ENCODE data around the gene PLA1A. TPM values are rescaled to one million over a fixed set of nuclear protein-coding genes. Genes with fewer than 3 reads are reported as not detected.
"Not testable (repeated sequence)": the region's sequence is repeated elsewhere in the genome, so short reads cannot be mapped to it uniquely, and the experiment has no call there.

Gene PLA1A
- total RNA-seq, 2 donors from 2014 or later, result 2.8 to 9.1 TPM

DNA sequence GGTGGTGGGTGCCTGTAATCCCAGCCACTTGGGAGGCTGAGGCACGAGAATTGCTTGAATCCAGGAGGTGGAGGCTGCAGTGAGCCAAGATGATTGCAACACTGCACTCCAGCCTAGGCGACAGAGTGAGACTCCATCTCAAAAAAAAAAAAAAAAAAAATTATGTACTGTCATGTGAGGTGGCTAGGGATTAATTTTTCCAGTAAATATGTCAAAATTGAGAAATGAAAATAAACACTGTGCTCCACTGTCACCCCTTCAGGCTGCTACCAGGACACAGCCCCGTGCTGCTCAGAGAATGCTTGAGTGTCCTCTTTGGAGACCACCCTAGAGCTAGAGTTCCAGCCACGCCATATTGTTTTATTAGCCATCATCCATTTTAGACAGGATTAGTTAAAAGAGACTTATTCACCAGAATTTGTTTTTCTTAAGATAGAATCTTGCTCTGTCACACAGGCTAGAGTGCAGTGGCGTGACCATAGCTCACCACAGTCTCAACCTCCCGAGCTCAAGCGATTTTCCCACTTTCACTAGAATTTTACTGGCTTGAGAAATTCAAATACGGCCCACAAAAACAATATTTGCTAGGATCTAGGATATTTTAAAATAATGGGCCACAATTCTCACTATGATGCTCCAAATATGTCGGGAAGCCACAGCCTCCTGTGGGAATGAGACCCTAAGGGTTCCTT is 38.9 kb upstream of the PLA1A start:
- DNase-seq (ENCODE audit: low spot score), result no peak
- intact Hi-C loops (cut with DNase I), result no loop called here
- Histone ChIP-seq H3K4me3 (no peak overlapping the region), H3K4me1 (replicated peaks) (no peaks in the 10 kb centered on the region), H3K27me3 (replicated peaks; ENCODE audit: insufficient read depth) (no peaks in the 10 kb centered on the region), H3K9me3 (no peaks in the 10 kb centered on the region), H3K27ac (no peak overlapping the region), H3K36me3 (no peaks in the 10 kb centered on the region)
- 95% methylated on average over 9 of the region's 9 CpGs for WGBS
- no peak for TF ChIP-seq POLR2A (IDR thresholded peaks at IDR 0.05)
- no peak for TF ChIP-seq POLR2AphosphoS5 (IDR thresholded peaks at IDR 0.05)
- TF ChIP-seq, protein P1, sequence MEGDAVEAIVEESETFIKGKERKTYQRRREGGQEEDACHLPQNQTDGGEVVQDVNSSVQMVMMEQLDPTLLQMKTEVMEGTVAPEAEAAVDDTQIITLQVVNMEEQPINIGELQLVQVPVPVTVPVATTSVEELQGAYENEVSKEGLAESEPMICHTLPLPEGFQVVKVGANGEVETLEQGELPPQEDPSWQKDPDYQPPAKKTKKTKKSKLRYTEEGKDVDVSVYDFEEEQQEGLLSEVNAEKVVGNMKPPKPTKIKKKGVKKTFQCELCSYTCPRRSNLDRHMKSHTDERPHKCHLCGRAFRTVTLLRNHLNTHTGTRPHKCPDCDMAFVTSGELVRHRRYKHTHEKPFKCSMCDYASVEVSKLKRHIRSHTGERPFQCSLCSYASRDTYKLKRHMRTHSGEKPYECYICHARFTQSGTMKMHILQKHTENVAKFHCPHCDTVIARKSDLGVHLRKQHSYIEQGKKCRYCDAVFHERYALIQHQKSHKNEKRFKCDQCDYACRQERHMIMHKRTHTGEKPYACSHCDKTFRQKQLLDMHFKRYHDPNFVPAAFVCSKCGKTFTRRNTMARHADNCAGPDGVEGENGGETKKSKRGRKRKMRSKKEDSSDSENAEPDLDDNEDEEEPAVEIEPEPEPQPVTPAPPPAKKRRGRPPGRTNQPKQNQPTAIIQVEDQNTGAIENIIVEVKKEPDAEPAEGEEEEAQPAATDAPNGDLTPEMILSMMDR (IDR thresholded peaks at IDR 0.05), result no peak

DNA sequence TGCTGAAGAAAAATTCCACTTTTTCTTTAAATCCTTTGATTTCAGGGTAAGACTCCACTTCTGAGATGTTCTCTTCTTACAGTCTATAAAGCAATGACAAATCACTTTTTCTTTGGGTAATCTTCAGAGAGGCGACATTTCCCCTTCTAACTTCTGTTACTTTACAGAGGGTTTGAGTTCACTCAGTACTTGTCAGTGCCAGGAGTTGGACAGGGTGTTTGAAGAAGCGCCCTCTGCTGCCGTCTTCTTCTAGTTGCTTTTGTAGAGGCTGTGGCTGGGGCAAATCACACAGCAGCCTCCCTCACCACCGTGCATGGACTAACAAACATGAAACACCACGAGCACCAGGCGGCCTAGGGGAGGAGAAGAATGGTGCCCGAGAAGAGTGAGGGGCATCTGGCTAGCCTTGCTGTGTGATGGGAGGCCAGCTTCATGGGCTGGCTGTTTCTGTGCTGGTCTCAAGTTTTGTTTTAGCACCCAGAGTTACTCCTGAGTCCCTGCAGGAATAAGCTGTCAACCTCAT is 38.2 kb upstream of the PLA1A start, which contains the start of gene CD80:
CD80 (minus strand) TSS at position 174 of the 523 bp plus-strand sequence. CDS start 1,886 bp downstream, outside the sequence.
- Histone ChIP-seq H3K36me3 (no peaks in the 10 kb centered on the region), H3K27me3 (replicated peaks; ENCODE audit: insufficient read depth) (no peaks in the 10 kb centered on the region), H3K4me3 (no peak within 1 kb of the TSS), H3K27ac (no peak within 1 kb of the TSS), H3K4me1 (replicated peaks) (no peaks in the 10 kb centered on the region), H3K9me3 (no peaks in the 10 kb centered on the region)
- DNase-seq (ENCODE audit: low spot score), result no peak
- intact Hi-C loops (cut with DNase I), result no loop called here
- 27% methylated on average over 7 of the region's 7 CpGs for WGBS
- TF ChIP-seq POLR2A (IDR thresholded peaks at IDR 0.05), result no peak
- TF ChIP-seq POLR2AphosphoS5 (IDR thresholded peaks at IDR 0.05), result no peak
- TF ChIP-seq, protein P1 (IDR thresholded peaks at IDR 0.05), result no peak

DNA sequence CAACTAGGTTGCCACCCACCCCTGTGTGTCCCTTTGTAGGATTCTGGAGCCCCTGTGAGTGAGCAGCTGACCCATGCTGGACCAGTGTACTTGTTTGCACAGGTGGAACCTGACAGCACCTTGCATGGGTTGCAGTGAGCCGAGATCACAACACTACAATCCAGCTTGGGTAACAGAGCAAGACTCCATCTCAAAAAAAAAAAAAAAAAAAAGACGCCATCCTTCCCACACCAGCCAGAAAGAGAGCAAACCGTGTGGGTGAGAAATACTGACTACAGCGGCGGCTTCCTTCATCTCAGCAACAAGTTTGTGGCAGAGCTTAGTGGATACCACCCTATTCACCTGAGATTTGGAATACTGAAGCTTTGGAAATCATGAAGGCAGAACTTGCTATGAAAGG is 37.5 kb upstream of the PLA1A start:
- WGBS, result 88% methylated on average over 5 of the region's 5 CpGs
- Histone ChIP-seq H3K36me3 (no peaks in the 10 kb centered on the region), H3K4me1 (replicated peaks) (no peaks in the 10 kb centered on the region), H3K9me3 (no peaks in the 10 kb centered on the region), H3K4me3 (no peak overlapping the region), H3K27ac (no peak overlapping the region), H3K27me3 (replicated peaks; ENCODE audit: insufficient read depth) (no peaks in the 10 kb centered on the region)
- intact Hi-C loops (cut with DNase I), result no loop called here
- no peak for DNase-seq (ENCODE audit: low spot score)
- no peak for TF ChIP-seq POLR2AphosphoS5 (IDR thresholded peaks at IDR 0.05)
- no peak for TF ChIP-seq POLR2A (IDR thresholded peaks at IDR 0.05)
- TF ChIP-seq, protein P1 (IDR thresholded peaks at IDR 0.05), result no peak

DNA sequence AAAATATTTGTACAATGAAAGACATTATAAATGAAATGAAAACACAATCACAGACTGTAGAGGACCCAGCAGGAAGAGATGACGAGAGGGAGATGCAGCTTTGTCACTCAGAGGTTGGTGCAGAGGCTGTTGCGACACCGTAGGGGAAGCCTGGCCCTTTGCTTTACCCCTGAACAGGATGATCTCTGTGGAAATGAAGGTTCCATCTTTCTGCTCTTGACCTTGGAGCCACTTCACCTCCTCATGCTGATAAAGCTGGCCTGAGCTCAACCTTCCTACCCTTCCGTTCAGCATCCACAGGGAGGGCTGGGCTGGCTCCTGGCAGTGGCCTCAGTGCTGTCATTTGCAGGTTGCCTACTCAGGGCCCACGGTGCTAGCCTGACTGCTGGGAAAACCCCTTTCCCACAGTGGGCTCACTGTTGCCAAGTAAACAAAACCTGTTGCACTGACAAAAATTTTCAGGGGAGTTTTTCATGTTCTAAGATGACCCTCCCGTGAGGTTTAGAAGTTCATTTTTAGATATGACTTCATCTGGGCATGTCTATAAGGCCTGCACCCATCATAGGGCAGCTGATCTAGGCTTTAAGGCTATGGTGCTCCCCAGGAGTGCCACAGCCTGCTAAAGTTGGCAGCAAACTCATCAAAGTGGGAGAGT is 35.3 kb upstream of the PLA1A start:
- TF ChIP-seq POLR2A (IDR thresholded peaks at IDR 0.05), result no peak
- TF ChIP-seq POLR2AphosphoS5 (IDR thresholded peaks at IDR 0.05), result no peak
- TF ChIP-seq, protein P1 (IDR thresholded peaks at IDR 0.05), result no peak
- DNase-seq (ENCODE audit: low spot score), result no peak
- Histone ChIP-seq H3K36me3 (no peaks in the 10 kb centered on the region), H3K4me1 (replicated peaks) (no peaks in the 10 kb centered on the region), H3K9me3 (no peaks in the 10 kb centered on the region), H3K27ac (no peak overlapping the region), H3K27me3 (replicated peaks; ENCODE audit: insufficient read depth) (no peaks in the 10 kb centered on the region), H3K4me3 (no peak overlapping the region)
- WGBS, result 59% methylated on average over 6 of the region's 6 CpGs
- intact Hi-C loops (cut with DNase I), result no loop called here

DNA sequence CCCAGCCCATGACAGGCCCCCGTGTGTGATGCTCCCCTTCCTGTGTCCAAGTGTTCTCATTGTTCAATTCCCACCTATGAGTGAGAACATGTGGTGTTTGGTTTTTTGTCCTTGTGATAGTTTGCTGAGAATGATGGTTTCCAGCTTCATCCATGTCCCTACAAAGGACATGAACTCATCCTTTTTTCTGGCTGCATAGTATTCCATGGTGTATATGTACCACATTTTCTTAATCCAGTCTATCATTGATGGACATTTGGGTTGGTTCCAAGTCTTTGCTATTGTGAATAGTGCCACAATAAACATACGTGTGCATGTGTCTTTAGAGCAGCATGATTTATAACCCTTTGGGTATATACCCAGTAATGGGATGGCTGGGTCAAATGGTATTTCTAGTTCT is 34.4 kb upstream of the PLA1A start:
- H3K27ac ChIP-seq; H3K4me1 ChIP-seq (replicated peaks); intact Hi-C loops (cut with DNase I); H3K4me3 ChIP-seq; H3K27me3 ChIP-seq (replicated peaks; ENCODE audit: insufficient read depth); H3K36me3 ChIP-seq; DNase-seq (ENCODE audit: low spot score); H3K9me3 ChIP-seq: not testable (repeated sequence)
- WGBS, result 78% methylated on average over 2 of the region's 2 CpGs

Measured in prostate gland (tissue), 2 donors.